Umbilical cord (tissue), 2 donors: Measurements from ENCODE around the gene CCDC24. TPM values are rescaled to one million over a fixed set of nuclear protein-coding genes. Genes with fewer than 3 reads are reported as not detected.

ENCODE experiments used
- DNase-seq: peaks from one replicate; pipeline ENCODE4 v3.0.0-alpha.2; 2015; ENCODE audit warnings: low spot score
- total RNA-seq: library from RNA; depleted of rRNA; stranded (reverse); fragments of >200 nt; gene quantifications from one replicate; pipeline ENCODE4 v1.2.3, GENCODE V29; 2014; ENCODE audit warnings: low replicate concordance; ENCODE audit not compliant: insufficient read depth

CCDC24 gene
- total RNA-seq, 1 donor from 2014 or later, result 9.9 TPM

DNA sequence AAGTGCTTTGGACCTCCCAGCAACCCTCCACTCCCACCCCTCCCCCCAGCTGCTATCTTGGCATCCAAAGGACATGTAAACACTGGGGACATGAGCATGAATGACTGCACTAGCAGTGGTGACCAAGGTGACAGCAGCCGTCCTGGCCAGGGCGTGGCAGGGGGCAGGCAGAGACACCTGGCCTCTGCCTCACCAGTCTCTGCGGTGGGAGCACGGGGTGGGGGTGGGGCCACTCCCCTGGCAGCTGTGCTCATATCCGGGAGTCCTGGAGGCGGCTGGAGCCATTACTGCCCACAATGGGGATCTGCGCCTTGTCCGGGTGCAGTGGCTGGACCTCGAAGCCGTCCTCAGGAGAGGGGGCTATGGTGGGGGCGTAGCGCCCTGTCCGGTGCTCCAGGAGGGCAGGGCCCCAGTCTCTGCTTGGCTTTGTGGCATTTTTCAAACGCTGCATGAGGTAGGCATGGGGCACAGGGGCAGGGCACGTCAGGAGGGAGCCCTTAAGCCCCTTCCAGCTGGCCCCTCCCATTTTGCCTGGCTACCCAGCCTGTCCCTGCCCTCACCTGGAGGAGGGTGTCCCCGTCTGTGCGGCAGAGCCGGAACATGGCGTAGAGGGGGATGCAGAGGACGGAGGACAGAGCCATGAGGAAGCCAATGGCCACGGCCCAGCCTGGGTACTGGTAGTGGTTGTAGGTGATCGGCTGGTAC is 6.0 kb downstream of the CCDC24 start:
- DNase-seq, result no peak

DNA sequence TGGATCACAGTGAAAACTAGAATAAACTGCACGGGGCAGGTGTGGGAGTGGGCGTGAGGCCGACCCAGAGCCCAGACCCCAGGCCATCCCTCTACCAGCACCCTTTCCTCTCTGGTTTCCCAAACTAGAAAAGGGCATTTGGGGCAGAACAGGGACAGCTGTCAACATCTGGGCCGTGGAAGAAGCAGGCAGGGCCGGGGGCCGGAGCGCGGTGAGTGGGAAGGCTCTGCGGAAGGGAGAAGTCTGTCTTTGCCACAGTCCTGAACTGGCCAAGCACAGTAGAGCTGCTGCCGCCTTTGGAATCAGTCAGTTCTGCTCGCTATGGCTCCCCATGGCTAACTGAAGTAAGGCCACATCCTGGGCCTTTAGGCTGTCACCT is 6.6 kb downstream of the CCDC24 start:
- no peak for DNase-seq

DNA sequence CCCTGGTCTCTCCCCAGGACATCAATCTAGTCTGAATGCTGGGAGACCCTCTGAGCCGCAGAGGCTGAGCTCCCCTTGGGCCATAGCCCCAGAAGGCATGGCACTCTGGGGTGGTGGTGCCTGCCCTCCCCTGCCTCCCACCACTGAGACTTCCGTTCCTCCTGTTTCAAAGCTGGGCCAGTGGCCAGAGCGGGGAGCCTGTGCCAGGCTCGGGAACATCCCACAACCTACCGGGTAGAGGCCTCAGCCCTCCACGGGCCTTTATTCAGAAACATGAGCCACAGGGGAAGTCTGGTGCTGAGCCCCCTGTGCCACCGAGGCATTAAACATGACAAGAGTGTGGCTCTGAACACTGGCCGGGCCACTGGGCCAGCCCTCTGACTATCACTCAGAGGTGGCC is 8.1 kb downstream of the CCDC24 start:
- DNase-seq, result no peak

DNA sequence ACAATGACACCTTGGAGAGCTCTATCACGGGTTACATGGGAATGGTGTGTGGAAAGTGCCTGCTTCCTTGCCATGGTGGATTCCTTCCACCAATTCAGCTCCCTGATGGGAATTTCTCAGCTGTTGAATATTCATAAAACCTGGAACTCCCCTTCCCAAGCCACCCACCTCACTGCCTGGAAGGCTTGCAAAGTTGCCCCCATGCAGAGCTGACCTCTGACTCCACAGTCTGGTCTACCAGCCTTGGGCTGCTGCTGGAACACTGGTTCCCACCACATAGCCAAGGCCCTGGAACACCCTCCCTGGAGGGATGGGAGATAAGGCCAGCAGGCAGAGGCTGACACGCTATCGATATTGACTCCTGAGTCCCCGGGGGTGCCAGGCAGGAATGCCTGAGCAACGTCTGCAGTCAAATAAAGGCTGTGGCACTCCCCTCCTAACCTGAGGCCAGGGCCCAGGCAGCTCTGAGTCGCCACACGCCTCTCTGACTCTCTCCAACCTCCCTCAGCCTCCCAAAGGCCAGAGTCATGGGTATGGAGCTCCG is 8.8 kb downstream of the CCDC24 start:
- DNase-seq, result no peak

DNA sequence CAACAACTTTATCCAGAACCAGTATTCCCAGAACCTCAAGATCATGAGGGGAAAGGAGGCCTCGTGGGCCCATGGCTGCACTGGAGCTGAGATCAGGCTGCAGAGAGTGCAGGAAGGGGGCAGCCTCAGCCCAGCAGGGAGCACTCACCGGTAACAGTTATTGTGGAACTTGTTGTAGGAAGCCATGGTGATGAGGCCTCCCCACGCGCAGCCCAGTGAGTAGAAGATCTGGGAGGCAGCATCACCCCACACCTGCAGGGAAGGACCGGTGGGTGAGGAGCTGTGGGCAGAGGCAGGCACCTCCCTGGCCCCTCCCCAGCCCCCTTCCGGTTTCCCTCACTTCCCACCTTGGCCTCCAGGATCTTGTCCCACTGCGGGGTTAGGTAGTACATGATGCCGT is 10.8 kb downstream of the CCDC24 start:
- DNase-seq, result no peak

DNA sequence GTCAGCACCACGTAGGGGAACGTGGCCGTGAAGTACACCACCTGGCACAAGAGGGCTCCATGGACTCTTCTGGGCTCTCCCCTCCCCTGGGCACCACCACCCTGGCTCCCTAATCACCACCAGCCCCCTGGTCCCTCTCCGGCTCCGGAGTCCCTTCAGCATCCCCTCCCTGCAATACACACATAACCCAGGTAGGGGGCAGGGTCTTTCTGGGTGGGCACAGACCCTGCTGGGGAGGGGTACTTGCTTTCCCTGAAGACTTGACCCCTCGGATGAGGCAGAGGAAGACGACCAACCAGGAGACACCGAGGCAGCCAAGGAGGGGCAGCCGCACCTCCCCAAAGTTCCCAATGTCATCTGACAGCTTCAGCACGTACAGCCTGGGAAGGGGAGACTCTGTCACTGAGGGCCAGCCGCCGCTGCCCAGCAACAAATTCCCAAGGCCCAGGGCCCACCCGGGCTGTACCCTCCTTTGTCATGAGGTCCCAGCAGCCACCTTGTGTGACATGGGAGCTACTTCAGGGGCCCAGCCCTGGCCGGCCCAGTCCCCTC is 11.3 kb downstream of the CCDC24 start:
- no peak for DNase-seq

DNA sequence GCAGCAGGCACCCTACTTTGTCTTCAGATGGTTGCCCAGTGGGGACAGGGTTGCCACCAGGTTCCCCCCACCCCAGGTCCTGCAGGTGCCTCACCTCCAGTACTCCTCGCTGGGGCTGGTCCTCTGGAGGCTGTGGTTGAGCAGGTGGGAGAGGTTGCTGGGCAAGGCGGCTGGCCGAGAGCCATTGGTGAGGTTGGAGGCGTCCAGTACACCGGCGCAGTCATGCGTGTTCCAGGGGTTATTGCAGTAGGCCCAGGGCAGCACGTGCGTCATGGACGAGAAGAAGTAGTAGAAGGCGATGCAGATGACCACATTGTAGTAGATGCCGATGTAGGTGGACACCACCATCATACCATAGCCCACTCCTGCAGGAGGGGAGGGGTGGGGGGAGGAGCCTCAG is 16.9 kb downstream of the CCDC24 start:
- DNase-seq, result no peak

DNA sequence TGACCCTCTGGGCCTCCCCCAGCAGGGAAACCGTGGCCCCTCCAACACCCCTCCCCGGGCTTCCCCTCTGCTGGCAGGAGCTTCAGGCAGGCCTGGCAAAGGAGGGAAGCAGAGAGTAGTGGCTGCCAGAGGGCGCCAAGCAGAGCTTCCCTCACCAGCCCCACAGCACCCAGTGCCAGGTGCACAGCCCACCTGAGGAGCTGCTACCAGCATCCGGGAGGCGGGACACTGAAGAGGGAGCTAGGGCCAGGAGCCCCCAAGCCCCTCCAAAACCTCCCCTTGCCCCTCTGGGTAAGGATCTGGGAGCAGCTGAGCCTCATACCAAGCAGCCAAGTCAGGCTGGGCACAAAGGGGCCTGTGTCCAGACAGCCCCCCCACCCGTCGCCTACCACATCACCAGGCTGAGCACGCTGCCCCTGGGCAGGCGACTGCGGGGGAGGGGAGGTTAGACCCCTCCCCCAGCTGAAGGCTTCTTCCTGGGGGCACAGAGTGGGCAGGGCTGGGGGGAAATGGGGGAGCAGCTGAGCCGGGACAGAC is 19.6 kb downstream of the CCDC24 start:
- no peak for DNase-seq

DNA sequence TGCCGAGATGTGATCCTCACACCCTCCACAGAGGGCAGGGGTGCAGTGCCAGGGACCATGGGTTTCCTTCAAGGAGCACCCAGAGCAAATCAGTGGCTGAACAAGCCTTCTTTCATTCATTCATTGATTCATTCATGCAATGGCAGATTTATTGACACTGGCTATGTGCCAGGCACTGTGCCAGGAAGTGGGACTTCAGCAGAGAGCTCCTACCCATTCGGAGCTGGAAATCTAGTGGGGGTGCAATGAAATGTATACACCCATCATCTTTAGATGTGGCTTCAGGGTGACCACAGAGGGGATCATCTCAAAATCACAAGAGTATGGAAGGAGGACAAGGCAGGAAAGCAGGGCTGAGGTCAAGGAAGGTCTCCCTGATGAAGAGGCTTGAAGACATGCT is 21.0 kb downstream of the CCDC24 start:
- no peak for DNase-seq

DNA sequence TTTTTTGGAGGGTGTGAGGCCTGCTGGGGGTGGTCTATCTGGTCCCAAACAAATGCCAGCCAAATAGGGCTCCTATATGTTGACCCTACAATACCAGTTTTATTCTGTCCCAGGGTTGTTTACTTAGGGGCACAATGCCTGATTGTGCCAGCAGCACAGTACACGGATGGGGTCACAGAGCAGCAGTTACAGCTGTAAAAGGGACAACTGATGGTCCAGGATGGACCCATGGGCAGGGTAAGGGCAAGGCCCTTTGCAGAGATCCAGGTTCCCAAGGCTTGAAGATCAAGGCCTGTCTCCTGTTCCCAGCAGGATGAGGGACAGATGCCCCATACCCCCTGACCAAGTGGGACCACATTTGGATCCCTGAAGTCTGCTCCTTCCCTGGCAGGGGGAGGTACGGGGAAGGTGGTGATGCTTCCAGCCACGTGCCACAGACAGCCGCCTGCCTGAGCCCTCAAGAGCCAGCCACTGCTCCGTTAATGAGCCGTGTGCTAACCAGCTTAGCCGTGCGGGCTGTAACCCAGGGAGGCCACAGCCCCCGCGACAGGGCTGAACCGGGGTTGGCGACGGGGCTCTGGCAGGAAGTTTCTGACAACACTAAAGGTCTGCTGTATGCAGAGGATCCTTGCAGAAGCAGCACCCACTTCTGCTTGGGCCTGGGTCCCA is 21.7 kb downstream of the CCDC24 start:
- DNase-seq, result no peak

DNA sequence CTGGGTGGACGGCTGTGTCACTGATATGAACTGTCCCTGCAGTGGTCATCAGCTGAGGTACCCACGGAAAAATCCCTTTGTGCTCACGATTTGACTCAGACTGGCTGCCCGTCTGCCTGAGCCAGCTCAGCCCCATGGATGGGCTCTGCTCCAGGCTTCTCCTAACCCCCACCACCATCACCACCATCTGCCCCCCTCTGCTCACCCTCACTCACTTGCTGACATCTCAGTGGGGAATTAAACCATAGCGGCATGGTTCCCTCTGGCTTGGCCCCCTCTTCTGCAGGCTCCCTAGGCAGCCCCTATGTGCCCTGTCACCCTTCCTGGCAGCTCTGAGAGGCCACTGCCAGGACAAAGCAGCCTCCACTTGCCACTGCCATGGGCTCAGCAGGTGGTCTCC is 22.6 kb downstream of the CCDC24 start:
- DNase-seq, result no peak

DNA sequence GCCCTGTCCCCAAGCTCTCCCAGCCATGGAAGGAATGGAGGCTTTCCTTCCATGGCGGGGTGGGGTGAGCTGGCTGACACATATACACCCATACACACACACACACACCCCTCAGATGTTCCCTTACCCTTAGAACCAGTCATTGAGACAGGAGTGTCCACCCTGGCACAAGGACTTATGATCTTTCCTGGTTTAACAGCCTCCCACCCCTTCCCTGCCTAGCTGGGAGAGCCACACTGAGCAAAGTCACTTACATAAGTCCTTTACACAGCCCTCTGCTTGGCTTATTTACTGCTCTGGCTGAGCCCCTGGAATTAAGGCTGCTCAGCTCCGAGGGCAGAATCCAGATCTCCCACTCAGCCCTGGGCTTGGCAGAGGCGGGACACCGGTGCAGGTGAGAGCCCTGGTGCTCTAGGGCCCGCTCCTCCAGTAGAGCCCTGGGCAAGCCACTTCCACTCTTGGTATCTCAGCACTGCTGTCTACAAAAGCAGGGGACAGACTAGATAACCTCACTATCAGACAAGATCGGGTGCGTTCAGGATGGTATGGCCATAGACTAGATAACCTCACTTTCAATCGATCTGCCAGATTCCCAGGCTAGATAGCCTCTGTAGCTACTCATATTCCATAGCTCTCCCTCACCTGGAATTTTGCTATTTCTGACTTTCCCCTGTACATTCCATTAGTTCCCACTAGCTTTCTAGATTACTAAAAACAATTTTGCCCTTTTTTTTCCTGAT is 23.1 kb downstream of the CCDC24 start:
- DNase-seq, result no peak

DNA sequence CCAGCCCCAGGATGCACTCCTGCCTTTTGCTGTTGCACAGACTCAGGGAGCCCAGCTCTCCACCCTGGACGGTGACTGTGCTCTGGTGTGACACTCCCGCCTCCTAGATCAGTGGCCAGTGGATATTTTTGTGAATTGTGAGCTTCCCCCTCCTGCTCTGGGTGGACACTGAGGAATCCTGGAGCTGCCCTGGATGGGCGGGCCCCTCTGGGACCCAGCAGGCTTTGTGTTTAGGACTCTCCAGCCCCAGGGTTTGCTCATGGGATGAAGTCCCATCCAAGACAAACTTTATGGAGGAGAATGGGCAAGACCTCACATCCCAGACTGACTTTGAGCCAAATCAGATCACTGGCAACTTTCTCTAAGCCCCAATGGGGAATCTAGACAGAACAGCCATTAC is 23.8 kb downstream of the CCDC24 start:
- no peak for DNase-seq

DNA sequence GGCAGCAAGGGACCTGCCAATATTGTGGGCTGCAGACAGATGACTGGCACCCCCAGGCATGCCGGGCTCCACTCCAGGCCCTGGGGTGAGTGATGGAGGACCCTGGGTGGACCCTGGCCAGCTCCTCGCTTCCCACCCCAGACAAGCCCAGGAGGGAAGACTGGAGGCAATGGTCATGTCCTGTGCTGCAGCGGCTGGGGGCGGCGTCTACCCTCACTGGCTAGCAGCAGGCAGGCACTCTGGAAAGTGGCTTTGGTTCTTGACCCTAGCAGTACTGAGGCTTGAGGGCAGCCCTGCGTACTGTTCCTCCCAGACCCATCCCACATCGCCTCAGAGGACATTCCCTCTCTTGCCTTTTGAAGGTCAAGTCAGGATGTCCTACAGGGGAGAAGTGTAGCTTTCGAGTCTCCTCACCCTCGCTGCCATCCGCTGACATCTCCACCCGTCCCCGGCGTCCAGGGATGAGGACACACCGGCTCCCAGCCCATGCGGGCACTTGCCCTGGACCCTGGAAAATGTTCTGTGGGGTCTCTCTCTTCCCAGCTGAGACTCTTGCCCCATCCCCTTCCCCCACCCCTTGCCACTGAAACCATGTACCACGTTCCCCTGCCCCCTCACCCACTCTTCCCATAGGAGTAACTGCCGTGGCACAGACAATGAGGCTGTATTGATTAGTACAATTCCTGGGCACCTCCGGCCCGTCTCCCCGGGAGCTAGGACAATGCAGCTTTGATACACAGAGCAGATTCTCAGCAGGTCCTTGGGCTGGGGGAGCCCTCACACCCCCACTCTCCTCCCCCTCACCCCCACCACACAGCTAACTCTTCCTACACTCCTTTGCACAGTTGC is 24.9 kb downstream of the CCDC24 start:
- no peak for DNase-seq

DNA sequence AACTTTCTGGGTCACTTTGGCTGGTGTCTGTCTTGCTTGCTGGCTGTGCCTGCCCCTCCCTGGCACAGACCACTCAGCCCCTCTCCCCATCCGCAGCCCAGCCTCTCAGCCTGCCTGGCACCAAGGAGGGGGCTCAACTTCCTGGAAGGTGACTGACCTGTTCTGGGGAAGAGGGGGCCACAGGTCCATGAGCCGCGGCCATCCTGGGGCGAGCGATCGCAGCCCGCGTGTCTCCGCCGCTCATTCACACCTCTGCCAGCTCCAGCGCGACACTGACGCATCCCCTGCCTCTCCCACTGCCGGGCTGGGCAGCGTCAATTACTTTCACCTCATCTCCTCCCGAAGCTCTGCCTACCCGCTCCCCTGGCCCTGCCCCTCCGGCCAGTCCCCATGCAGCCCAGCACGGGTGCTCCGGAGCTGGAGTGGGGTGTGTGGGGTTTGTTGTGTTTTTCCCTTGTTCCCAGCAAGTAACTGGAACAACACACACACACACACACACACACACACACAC is 25.5 kb downstream of the CCDC24 start:
- no peak for DNase-seq

DNA sequence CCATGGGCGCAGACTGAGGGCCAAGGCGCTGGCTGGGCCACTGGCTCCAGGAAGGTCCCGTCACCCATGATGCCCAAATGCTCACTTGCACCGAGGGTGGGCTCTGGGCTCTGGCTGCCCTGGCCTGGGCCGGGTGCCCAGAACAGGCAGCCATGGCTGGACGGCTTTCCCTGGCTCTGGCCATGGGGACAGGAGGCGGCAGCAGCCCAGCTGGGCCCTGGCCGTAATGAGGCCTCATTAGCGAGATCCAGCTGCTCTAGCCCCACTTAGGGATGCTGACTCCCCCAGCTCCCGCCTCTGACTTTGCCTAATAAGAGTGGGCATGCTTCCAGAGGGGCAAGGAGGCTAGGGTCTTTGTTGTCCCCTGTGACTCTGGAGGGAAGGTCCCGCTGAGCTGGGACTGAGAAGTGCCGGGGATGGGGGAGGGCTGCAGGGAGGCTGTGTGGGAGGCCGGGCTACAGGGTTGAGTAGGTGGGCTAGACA is 28.1 kb downstream of the CCDC24 start:
- DNase-seq, result no peak

DNA sequence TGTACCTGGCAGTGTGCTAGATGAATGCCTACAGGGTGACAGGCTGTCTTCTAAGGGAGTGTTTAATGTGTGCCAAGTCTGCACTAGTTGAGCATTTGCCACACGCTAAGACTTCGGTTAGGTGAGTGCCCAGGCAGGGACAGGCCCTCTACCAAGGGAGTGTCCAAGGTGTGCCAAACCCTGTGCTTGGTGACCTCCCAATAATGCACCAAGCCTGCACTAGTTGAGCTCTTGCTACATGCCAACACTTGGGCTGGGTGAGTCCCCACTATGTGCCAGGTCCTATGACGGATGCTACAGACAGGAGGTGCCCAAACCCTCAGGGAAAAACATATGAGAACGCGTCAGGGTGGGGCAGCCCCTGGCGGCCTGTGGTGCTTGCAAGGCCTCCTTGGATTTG is 29.1 kb downstream of the CCDC24 start:
- no peak for DNase-seq

DNA sequence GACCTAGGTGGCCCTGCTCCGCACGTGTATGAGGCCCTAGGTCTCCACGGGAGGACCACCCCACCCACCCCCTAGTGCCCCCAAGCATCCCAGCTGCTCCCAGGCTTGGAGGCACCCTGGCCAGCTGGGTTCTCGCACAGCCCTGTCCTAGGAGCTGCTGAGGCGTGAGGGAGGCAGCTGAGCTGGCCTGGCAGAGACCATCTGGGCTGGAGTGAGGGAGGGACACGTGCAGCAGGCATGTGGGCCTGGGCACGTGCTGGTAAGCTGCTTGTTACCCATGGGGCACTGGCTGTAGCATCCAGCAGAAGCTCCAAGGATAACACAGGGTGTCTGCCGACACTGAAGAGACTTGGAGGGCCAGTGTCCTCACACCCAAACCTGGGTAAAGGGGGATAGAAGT is 29.8 kb downstream of the CCDC24 start:
- no peak for DNase-seq

DNA sequence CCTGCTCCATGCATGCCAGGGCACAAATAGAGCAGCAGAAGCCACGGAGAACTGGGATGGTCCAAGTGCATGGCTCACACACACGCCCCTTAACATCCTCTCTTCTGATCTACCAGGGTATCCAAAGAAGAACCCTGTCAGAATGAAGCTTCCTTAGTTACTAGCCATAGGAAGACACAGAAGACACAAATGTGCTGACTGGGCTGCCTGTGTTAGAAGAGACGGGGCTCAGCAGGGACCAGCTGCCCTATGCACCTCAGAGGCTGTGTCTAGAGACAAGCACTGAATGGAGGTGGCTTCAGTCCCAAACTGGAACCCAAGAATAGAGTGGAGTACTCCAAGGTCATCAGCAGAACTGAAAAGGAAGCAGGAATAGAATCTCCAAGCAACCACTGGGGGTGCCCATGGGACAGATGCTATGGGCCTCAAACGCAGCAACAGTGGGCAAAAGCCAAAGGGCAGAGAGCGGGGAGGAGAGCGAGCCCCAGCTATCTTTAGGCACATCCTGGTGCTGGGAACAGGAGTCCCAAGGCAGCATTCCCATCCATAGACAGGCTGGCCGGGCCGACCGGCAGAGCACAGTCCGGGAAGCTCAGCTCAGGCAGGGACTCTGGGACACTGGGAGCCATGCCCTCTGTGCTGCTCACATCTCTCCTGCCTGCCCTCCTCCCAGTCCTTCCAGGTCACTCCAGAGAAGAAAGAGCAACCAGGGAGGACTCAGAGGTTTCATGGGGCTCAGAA is 30.4 kb downstream of the CCDC24 start:
- DNase-seq, result no peak
